ENCODE data around the gene PURB. TPM values are rescaled to one million over a fixed set of nuclear protein-coding genes. Genes with fewer than 3 reads are reported as not detected.
"Not testable (repeated sequence)": the region's sequence is repeated elsewhere in the genome, so short reads cannot be mapped to it uniquely, and the experiment has no call there.

The PURB gene
- total and polyA plus RNA-seq, 5 donors from 2014 or later, result 1.1 to 29.9 (median 2.3) TPM

DNA sequence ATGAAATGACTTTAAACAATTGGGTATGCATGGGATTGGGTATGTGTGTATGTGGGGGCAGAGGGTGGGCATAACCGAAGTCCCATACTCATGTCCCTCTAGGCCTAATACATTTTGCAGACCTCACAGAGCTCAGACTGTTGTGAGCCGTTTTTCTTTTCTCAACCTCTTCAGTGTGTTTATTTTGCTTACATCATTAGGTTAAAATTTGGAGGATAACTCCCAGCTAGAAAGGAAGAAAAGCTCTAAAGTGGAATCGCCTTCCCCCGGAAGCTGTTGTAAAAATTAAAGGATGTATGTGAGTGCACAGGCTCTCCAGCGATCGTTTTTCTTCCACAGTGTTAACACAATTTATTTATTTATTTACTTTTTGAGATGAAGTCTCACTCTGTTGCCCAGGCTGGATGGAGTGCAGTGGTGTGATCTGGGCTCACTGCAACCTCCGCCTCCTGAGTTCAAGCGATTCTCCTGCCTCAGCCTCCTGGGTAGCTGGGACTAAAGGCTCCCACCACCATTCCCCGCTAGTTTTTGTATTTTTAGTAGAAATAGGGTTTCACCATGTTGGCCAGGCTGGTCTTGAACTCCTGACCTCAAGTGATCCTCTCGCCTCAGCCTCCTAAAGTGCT is 36.0 kb downstream of the PURB start:
- Histone ChIP-seq H3K4me1 (ENCODE audit: control insufficient read depth, insufficient read depth, low read length, poor library complexity, severe bottlenecking) (peaks cover 29% of the 10 kb centered on the region), H3K27me3 (ENCODE audit: control insufficient read depth, insufficient read depth, low read length) (no peaks in the 10 kb centered on the region), H3K4me3 (ENCODE audit: low read depth, low read length) (no peak overlapping the region), H3K9me3 (ENCODE audit: control insufficient read depth in 2 of 2, low read length in 2 of 2) (no peaks in the 10 kb centered on the region), H3K36me3 (ENCODE audit: control insufficient read depth, insufficient read depth, low read length) (no peaks in the 10 kb centered on the region), H3K27ac (ENCODE audit: insufficient read depth, low read length, poor library complexity, severe bottlenecking) (no peak overlapping the region)
- ATAC-seq (ENCODE audit: low read depth in 2 of 2) (no peak), DNase-seq (no peak)
- H3K9me3 Mint-ChIP-seq, result no peaks in the 10 kb centered on the region
- H3K4me3 Mint-ChIP-seq, result peak overlapping the region; percentile 96 to 99 (median 96)
- no peaks in the 10 kb centered on the region for H3K36me3 Mint-ChIP-seq
- peaks cover 19 to 36% (median 29%) of the 10 kb centered on the region in 4 donors for H3K4me1 Mint-ChIP-seq
- peaks cover 6% of the 10 kb centered on the region for H3K27me3 Mint-ChIP-seq
- peak overlapping the region; percentile 62 to 98 (median 87) for H3K27ac Mint-ChIP-seq

DNA sequence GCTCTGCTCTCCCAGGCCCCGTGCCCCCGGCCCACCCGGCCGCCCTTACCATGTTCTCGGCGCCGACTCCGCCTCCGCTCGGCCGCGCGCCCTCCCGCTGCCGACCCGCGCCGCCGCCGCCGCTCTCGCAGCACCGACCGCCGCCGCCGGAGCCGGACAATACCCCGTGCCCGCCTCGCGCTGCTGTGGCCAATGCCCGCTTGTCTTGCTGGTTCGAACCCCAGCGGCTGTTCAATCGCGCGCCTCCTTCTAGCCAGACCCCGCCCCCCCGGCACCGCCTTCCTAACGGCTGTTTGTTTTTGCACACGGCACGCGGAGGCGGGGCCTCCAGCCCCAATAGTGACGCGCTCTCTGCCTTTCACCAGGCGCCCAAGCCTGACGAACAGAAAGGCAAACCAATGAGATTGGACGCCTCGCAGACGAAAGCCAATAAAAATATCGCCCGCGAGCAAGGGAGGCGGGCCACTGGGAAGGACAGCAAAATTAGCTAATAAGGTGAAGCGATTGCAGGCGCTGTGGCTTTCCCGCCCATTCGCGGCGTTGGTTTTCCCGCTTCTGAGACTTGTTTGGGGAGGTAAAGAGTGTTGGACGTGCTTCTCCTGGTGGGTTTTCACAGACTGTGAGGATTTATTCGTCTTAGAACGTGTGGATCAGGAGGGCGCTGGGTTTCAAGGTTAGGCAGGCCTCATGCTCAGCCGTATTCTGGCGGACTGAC is 37.3 kb downstream of the PURB start, which contains the start of gene H2AZ2:
H2AZ2 (minus strand) TSS at position 168 of the 715 bp plus-strand sequence; CDS start at position 52, 116 bp downstream.
- Mint-ChIP-seq H3K9me3 (no peaks in the 10 kb centered on the region), H3K4me1 (peaks cover 25 to 42% (median 33%) of the 10 kb centered on the region in 4 donors), H3K36me3 (no peaks in the 10 kb centered on the region), H3K4me3 (peak within 1 kb of the TSS; percentile 96 to 99 (median 97)), H3K27me3 (peaks cover 6% of the 10 kb centered on the region), H3K27ac (peak within 1 kb of the TSS; percentile 97 to 99 (median 98))
- no peaks in the 10 kb centered on the region for H3K9me3 ChIP-seq (ENCODE audit: control insufficient read depth in 2 of 2, low read length in 2 of 2)
- peak within 1 kb of the TSS; percentile 94 for H3K4me3 ChIP-seq (ENCODE audit: low read depth, low read length)
- peak; percentile 99 to 100 (median 100) for DNase-seq
- peak; percentile 83 for ATAC-seq (ENCODE audit: low read depth in 2 of 2)
- H3K4me1 ChIP-seq (ENCODE audit: control insufficient read depth, insufficient read depth, low read length, poor library complexity, severe bottlenecking), result peaks cover 31% of the 10 kb centered on the region
- no peaks in the 10 kb centered on the region for H3K27me3 ChIP-seq (ENCODE audit: control insufficient read depth, insufficient read depth, low read length)
- no peaks in the 10 kb centered on the region for H3K36me3 ChIP-seq (ENCODE audit: control insufficient read depth, insufficient read depth, low read length)
- peak within 1 kb of the TSS; percentile 98 for H3K27ac ChIP-seq (ENCODE audit: insufficient read depth, low read length, poor library complexity, severe bottlenecking)

- Histone ChIP-seq H3K36me3 (ENCODE audit: control insufficient read depth, insufficient read depth, low read length) (peaks cover 2% of the 10 kb centered on the region), H3K4me1 (ENCODE audit: control insufficient read depth, insufficient read depth, low read length, poor library complexity, severe bottlenecking) (peaks cover 32% of the 10 kb centered on the region), H3K27ac (ENCODE audit: insufficient read depth, low read length, poor library complexity, severe bottlenecking) (peak overlapping the region; percentile 98), H3K9me3 (ENCODE audit: control insufficient read depth in 2 of 2, low read length in 2 of 2) (no peaks in the 10 kb centered on the region), H3K4me3 (ENCODE audit: low read depth, low read length) (peak overlapping the region; percentile 91), H3K27me3 (ENCODE audit: control insufficient read depth, insufficient read depth, low read length) (no peaks in the 10 kb centered on the region)
- Mint-ChIP-seq H3K4me3 (peak overlapping the region; percentile 96 to 99 (median 97)), H3K4me1 (peaks cover 25 to 46% (median 34%) of the 10 kb centered on the region in 4 donors), H3K36me3 (peaks cover 2% of the 10 kb centered on the region), H3K9me3 (no peaks in the 10 kb centered on the region), H3K27ac (peak overlapping the region; percentile 97 to 98 (median 98)), H3K27me3 (peaks cover 6% of the 10 kb centered on the region)
- ATAC-seq (ENCODE audit: low read depth in 2 of 2) (peak; percentile 68 to 71), DNase-seq (peak; percentile 72 to 93 (median 92))
Observed at GRCh38 chr7:44847509-44847919, 37.8 kb downstream of the PURB start.

GRCh38 chr7:44846816-44847508 is 38.4 kb downstream of the PURB start:
- Histone ChIP-seq H3K9me3 (ENCODE audit: control insufficient read depth in 2 of 2, low read length in 2 of 2) (no peaks in the 10 kb centered on the region), H3K36me3 (ENCODE audit: control insufficient read depth, insufficient read depth, low read length) (peaks cover 8% of the 10 kb centered on the region), H3K27ac (ENCODE audit: insufficient read depth, low read length, poor library complexity, severe bottlenecking) (peak overlapping the region; percentile 98), H3K4me1 (ENCODE audit: control insufficient read depth, insufficient read depth, low read length, poor library complexity, severe bottlenecking) (peaks cover 32% of the 10 kb centered on the region), H3K4me3 (ENCODE audit: low read depth, low read length) (peak overlapping the region; percentile 91), H3K27me3 (ENCODE audit: control insufficient read depth, insufficient read depth, low read length) (no peaks in the 10 kb centered on the region)
- Mint-ChIP-seq H3K4me3 (peak overlapping the region; percentile 96 to 99 (median 97)), H3K36me3 (peaks cover 6% of the 10 kb centered on the region), H3K27ac (peak overlapping the region; percentile 97 to 98 (median 98)), H3K4me1 (peaks cover 25 to 51% (median 38%) of the 10 kb centered on the region in 4 donors), H3K9me3 (no peaks in the 10 kb centered on the region), H3K27me3 (peaks cover 6% of the 10 kb centered on the region)
- DNase-seq (no peak), ATAC-seq (ENCODE audit: low read depth in 2 of 2) (no peak)

GRCh38 chr7:44846390-44846789 is 38.9 kb downstream of the PURB start:
- H3K9me3 ChIP-seq (ENCODE audit: control insufficient read depth in 2 of 2, low read length in 2 of 2); H3K27me3 Mint-ChIP-seq; ATAC-seq (ENCODE audit: low read depth in 2 of 2); H3K9me3 Mint-ChIP-seq; H3K27me3 ChIP-seq (ENCODE audit: control insufficient read depth, insufficient read depth, low read length): not testable (repeated sequence)
- H3K36me3 Mint-ChIP-seq, result peaks cover 11% of the 10 kb centered on the region
- H3K36me3 ChIP-seq (ENCODE audit: control insufficient read depth, insufficient read depth, low read length), result peaks cover 12% of the 10 kb centered on the region
- peaks cover 29 to 57% (median 43%) of the 10 kb centered on the region in 4 donors for H3K4me1 Mint-ChIP-seq
- DNase-seq, result peak in 1 of 3 donors; percentile 41
- peak overlapping the region; percentile 91 for H3K4me3 ChIP-seq (ENCODE audit: low read depth, low read length)
- peak overlapping the region; percentile 96 to 99 (median 97) for H3K4me3 Mint-ChIP-seq
- peak overlapping the region; percentile 97 to 98 (median 98) for H3K27ac Mint-ChIP-seq
- H3K27ac ChIP-seq (ENCODE audit: insufficient read depth, low read length, poor library complexity, severe bottlenecking), result peak overlapping the region; percentile 98
- H3K4me1 ChIP-seq (ENCODE audit: control insufficient read depth, insufficient read depth, low read length, poor library complexity, severe bottlenecking), result peaks cover 32% of the 10 kb centered on the region

- Histone ChIP-seq H3K27me3 (ENCODE audit: control insufficient read depth, insufficient read depth, low read length) (no peaks in the 10 kb centered on the region), H3K4me1 (ENCODE audit: control insufficient read depth, insufficient read depth, low read length, poor library complexity, severe bottlenecking) (peaks cover 32% of the 10 kb centered on the region), H3K4me3 (ENCODE audit: low read depth, low read length) (peak overlapping the region; percentile 91), H3K27ac (ENCODE audit: insufficient read depth, low read length, poor library complexity, severe bottlenecking) (peak overlapping the region; percentile 98), H3K36me3 (ENCODE audit: control insufficient read depth, insufficient read depth, low read length) (peaks cover 18% of the 10 kb centered on the region), H3K9me3 (ENCODE audit: control insufficient read depth in 2 of 2, low read length in 2 of 2) (no peaks in the 10 kb centered on the region)
- no peaks in the 10 kb centered on the region for H3K9me3 Mint-ChIP-seq
- H3K27ac Mint-ChIP-seq, result peak overlapping the region in 2 of 3 donors; percentile 97 to 98
- DNase-seq, result no peak
- no peak for ATAC-seq (ENCODE audit: low read depth in 2 of 2)
- peaks cover 18% of the 10 kb centered on the region for H3K36me3 Mint-ChIP-seq
- peaks cover 6% of the 10 kb centered on the region for H3K27me3 Mint-ChIP-seq
- H3K4me1 Mint-ChIP-seq, result peaks cover 29 to 64% (median 50%) of the 10 kb centered on the region in 4 donors
- peak overlapping the region; percentile 96 to 99 (median 97) for H3K4me3 Mint-ChIP-seq
Observed at GRCh38 chr7:44845451-44845850, 39.9 kb downstream of the PURB start.

- Mint-ChIP-seq H3K36me3 (peaks cover 26% of the 10 kb centered on the region), H3K4me1 (peaks cover 35 to 63% (median 53%) of the 10 kb centered on the region in 4 donors), H3K4me3 (peak overlapping the region in 1 of 4 donors; percentile 9)
- not testable (repeated sequence) for H3K27me3 Mint-ChIP-seq; H3K27ac ChIP-seq (ENCODE audit: insufficient read depth, low read length, poor library complexity, severe bottlenecking); H3K9me3 ChIP-seq (ENCODE audit: control insufficient read depth in 2 of 2, low read length in 2 of 2); H3K27me3 ChIP-seq (ENCODE audit: control insufficient read depth, insufficient read depth, low read length); H3K27ac Mint-ChIP-seq; H3K4me3 ChIP-seq (ENCODE audit: low read depth, low read length); ATAC-seq (ENCODE audit: low read depth in 2 of 2); DNase-seq; H3K9me3 Mint-ChIP-seq
- Histone ChIP-seq H3K36me3 (ENCODE audit: control insufficient read depth, insufficient read depth, low read length) (peaks cover 35% of the 10 kb centered on the region), H3K4me1 (ENCODE audit: control insufficient read depth, insufficient read depth, low read length, poor library complexity, severe bottlenecking) (peaks cover 28% of the 10 kb centered on the region)
Observed at GRCh38 chr7:44843440-44843839, 41.9 kb downstream of the PURB start.
